Fibroblast of mammary gland (primary cell): Measurements from ENCODE around the gene KCNMA1.

ENCODE experiments used
- DNase-seq: peaks from one replicate; pipeline ENCODE4 v3.0.0-alpha.2; 2010; ENCODE audit warnings: low read depth
- H3K4me3 ChIP-seq: 2 replicates; pipeline ENCODE4 v1.5.1; 2011; ENCODE audit warnings: low read depth, mild to moderate bottlenecking, low read length, moderate library complexity; ENCODE audit not compliant: control insufficient read depth
- TF ChIP-seq, protein P1 (sequence below): conservative IDR thresholded peaks from 2 replicates; pipeline ENCODE4 v1.5.1; 2011; ENCODE audit warnings: low read depth, low read length, inconsistent platforms; ENCODE audit not compliant: control insufficient read depth, insufficient read depth

The KCNMA1 gene

DNA sequence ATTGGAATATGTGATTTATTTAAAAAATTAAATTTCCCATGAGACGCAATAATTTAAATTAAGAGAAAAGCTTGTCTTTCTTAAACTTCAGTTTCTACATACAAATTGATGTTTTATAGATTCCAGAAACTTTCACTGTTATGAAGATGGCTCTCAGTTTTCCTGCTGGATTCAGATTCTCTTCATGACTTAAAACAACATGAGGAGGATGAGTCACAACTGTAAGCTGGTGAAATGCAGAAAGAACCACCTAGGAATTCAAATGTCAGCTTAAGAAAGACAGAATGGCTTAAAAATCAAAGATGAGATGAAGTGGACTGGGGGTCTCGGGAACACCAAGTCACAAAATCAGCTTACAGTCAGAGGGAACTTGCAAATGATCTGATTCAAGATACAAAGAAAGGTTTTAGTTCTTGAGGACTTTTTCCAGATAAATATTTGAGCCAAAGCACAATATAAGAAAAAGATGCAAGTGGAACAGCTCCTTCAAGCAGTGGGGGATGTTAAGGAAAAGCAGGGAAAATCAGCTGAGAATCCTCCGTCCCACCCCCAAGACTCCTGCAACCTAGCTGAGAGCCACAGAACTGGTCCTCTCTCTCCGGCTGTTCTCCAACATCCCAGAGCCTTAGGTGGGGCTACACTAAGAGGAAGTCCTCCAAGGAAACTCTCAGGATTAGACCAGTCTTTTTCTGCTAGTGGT, 279.8 kb downstream of the KCNMA1 start:
- peak; percentile 81 for DNase-seq
- TF ChIP-seq, protein P1, sequence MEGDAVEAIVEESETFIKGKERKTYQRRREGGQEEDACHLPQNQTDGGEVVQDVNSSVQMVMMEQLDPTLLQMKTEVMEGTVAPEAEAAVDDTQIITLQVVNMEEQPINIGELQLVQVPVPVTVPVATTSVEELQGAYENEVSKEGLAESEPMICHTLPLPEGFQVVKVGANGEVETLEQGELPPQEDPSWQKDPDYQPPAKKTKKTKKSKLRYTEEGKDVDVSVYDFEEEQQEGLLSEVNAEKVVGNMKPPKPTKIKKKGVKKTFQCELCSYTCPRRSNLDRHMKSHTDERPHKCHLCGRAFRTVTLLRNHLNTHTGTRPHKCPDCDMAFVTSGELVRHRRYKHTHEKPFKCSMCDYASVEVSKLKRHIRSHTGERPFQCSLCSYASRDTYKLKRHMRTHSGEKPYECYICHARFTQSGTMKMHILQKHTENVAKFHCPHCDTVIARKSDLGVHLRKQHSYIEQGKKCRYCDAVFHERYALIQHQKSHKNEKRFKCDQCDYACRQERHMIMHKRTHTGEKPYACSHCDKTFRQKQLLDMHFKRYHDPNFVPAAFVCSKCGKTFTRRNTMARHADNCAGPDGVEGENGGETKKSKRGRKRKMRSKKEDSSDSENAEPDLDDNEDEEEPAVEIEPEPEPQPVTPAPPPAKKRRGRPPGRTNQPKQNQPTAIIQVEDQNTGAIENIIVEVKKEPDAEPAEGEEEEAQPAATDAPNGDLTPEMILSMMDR: no peak
- no peak overlapping the region for H3K4me3 ChIP-seq

DNA sequence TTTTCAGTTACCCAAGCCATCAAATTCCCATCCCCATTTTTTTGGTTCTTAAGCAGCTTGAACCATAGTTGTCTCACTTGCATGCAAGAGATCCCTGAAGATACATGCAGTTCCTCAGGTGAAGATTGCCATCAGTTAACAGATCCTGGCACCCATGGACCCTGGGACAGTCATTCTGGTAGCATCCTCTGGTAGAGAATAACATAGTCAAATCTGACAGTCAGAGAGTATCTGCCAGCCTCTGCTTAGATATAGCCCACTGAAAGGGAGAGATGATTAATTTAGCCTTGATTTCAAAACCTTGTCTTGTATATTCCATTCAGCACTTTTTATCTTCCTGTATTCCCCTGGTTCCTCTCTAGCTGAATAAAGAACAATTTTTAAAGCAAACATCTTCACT, 280.4 kb downstream of the KCNMA1 start:
- H3K4me3 ChIP-seq: no peak overlapping the region
- DNase-seq: no peak
- TF ChIP-seq, protein P1: no peak

DNA sequence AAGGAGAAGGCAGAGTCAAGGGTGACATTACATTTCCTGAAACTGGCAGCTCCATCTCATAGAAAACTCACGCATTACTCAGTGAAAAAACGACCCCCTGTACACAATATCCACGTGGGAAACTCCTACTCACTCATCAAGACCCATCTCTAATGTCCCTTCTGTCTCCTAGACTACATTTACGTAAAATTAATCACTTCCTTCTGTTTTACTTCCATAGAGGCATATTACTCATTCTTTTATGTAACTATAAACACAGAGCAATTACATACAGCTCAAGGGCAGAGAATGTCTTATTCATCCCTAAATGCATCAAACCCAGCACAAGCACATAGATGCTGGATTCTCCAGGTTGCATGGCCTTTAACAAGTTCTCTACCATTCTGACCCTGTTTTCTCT, 281.8 kb downstream of the KCNMA1 start:
- TF ChIP-seq, protein P1: no peak
- DNase-seq: peak; percentile 97
- H3K4me3 ChIP-seq: no peak overlapping the region

DNA sequence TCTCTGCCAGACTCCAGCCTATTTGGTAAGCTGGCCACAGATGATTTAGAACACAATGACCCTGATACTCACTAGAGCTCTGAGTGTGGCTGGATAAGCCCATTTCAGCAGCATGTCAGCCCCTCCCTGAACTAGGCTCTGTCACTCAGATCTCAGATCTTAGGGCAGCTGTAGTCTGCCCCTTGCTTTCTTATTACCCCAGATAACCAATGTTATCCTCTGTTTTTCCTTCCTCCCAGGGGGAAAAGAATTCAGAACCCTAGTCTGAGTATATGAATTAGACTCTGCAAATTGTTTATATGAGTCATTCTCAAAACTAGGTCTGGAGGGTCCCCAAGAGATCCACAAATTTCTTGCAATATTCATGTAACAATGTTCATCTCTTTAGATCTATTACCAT, 286.2 kb downstream of the KCNMA1 start:
- H3K4me3 ChIP-seq: no peak overlapping the region
- TF ChIP-seq, protein P1: no peak

DNA sequence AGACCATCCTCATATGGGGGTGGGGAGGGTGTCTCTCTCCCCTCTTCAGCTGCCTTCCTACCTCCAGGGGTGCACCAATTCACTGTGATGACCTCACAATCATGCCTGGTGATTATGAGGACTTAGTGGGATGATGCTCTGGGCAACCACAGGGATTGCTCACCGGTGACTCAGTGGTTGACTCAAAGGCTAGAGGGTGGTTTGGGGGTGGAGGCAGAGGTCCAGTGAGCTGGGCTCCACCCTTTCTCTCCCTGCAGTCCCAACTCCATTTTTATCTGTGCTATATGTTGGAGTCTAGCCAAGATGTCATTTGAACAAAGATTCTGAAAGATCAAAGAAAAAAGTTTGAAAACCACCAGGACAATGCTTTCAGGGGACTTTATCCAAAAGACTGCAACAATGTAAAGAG, 286.9 kb downstream of the KCNMA1 start:
- no peak overlapping the region for H3K4me3 ChIP-seq
- DNase-seq: peak; percentile 100
- TF ChIP-seq, protein P1: peak; percentile 12

More for the DNA sequence above, 286.2 kb downstream of the KCNMA1 start:
- peak; percentile 95 for DNase-seq

DNA sequence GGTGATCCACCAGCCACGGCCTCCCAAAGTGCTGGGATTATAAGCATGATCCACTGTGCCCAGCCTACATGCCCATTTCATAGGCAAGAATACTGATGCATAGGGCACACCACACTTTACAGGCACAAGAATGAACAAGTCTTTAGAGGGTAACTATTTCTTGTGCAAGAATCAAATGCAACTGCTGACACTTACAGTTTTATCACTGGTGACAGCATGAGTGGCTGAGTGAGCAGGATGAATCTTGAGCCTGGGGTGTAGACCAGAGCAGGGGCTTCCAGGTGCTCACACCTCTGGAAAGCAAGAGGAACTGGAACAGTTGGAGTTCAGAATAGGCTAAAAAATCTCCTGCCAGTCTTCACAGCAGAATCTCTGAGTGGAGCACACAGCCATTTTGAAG, 287.5 kb downstream of the KCNMA1 start:
- no peak overlapping the region for H3K4me3 ChIP-seq
- TF ChIP-seq, protein P1: no peak
- DNase-seq: no peak
